Muscle layer of duodenum (tissue), 2 donors: ENCODE measurements around the gene MPP2.

Experiments
- H3K27ac ChIP-seq: one replicate; pipeline ENCODE4 v1.7.0; 2013; ENCODE audit warnings: mild to moderate bottlenecking, low read length
- H3K27me3 ChIP-seq: one replicate; pipeline ENCODE4 v1.7.0; 2013; ENCODE audit warnings: low read depth, mild to moderate bottlenecking, control low read depth, low read length
- H3K36me3 ChIP-seq, 2 donors: one replicate each; pipeline ENCODE4 v1.7.0; 2013; ENCODE audit warnings: low read length in 2 of 2, control low read depth in 1 of 2, mild to moderate bottlenecking in 1 of 2; ENCODE audit not compliant: insufficient read depth in 2 of 2, control insufficient read depth in 1 of 2
- H3K4me1 ChIP-seq, 2 donors: one replicate each; pipeline ENCODE4 v1.7.0; 2013; ENCODE audit warnings: low read length in 2 of 2, mild to moderate bottlenecking in 2 of 2, control low read depth in 1 of 2, moderate library complexity in 1 of 2; ENCODE audit not compliant: insufficient read depth in 2 of 2, control insufficient read depth in 1 of 2
- H3K4me3 ChIP-seq, 2 donors: one replicate each; pipeline ENCODE4 v1.7.0; 2013; ENCODE audit warnings: low read length in 2 of 2, low read depth in 1 of 2, mild to moderate bottlenecking in 1 of 2
- H3K9me3 ChIP-seq, 2 donors: one replicate each; pipeline ENCODE4 v1.7.0; 2013; ENCODE audit warnings: low read length in 2 of 2, control low read depth in 1 of 2, mild to moderate bottlenecking in 1 of 2; ENCODE audit not compliant: control insufficient read depth in 1 of 2
- donor health status: healthy.

The MPP2 gene

DNA sequence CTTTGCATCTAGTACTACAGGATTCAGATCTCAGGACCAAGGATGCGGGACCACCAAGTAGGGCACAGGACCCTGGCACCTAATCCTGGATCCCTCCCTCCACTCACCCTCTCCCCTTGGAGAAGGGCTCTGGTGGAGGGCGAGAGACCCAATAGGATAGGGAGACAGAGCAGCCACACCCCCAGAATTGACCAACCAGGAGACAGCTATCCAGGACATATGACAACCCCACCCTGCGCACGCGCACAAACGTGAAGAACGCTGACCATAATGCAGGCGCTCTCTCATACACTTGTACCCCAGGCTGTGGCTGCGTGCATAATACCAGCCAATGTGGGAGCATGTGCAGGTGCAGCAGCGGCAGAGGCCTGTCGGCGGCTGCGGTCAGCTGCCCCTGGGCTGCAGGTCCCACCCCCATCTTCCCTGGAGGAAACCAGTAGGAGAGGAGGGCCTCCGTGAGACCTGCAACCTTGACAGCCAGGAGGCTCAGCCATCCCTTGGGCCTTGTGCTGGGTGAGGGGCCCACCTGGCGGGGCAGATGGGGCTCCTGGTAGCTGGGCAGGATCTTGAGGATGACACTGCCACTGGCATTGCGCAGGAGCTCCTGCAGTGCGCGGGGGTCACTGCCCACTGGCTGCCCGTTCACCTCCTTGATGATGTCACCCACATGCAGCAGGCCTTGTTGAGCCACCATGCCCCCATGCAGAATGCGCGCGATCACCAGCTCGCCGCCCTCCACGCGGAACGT is 25.4 kb downstream of the MPP2 start:
- H3K27me3 ChIP-seq, result no peaks in the 10 kb centered on the region
- peaks cover 0 to 27% of the 10 kb centered on the region in 2 donors for H3K36me3 ChIP-seq
- H3K27ac ChIP-seq, result no peak overlapping the region
- H3K4me3 ChIP-seq, result no peak overlapping the region
- peaks cover 0 to 4% of the 10 kb centered on the region in 2 donors for H3K4me1 ChIP-seq
- H3K9me3 ChIP-seq, result no peaks in the 10 kb centered on the region

DNA sequence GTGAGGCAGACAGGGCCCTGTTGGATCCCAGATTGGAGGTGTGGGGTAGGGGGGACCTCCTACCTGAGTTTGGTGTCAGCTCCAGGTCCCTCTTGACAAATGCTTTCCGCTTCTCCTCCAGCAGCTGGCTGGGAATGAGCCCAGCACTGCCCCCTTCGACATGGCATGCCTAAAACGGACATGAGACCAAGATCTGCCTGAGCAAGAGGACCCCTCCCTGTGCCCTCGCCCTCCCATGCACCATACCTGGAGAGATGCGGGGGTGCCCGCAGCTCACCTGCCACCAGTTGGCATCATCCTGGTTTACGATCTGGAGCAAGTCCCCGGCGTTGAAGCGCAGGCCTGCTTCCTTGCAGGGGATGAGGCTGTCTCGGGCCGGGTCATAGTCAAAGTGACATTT is 26.2 kb downstream of the MPP2 start:
- Histone ChIP-seq H3K9me3 (no peaks in the 10 kb centered on the region), H3K4me3 (no peak overlapping the region), H3K27ac (no peak overlapping the region), H3K36me3 (peaks cover 0 to 27% of the 10 kb centered on the region in 2 donors), H3K27me3 (no peaks in the 10 kb centered on the region), H3K4me1 (peaks cover 0 to 4% of the 10 kb centered on the region in 2 donors)

DNA sequence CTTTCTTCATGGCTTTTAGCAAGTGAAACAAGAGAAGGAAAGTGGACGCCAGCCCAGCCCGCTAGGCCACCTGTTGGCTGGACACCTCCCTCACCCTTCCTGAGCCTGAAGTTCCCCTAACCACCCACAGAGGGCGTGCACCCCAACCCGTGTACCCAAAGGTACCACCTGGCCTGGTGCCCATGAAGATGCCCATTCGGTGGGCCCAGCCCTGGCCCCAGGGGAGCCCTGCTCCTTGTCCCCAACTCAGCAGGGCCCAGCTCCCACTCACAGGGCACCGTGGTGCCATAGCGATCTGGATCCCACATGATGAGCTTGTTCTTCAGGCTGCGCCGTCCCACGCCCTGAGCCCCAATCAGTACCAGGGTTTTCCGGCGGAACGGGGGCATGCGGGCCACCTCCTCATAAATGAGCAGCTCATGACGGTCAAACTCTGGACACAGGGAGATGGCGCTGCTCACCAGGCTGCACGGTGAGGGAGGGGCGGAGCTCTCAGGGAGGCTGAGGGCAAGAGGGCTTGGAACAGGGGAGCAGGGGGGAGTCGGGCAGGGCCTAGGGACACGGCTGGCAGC is 26.8 kb downstream of the MPP2 start:
- H3K27ac ChIP-seq, result no peak overlapping the region

DNA sequence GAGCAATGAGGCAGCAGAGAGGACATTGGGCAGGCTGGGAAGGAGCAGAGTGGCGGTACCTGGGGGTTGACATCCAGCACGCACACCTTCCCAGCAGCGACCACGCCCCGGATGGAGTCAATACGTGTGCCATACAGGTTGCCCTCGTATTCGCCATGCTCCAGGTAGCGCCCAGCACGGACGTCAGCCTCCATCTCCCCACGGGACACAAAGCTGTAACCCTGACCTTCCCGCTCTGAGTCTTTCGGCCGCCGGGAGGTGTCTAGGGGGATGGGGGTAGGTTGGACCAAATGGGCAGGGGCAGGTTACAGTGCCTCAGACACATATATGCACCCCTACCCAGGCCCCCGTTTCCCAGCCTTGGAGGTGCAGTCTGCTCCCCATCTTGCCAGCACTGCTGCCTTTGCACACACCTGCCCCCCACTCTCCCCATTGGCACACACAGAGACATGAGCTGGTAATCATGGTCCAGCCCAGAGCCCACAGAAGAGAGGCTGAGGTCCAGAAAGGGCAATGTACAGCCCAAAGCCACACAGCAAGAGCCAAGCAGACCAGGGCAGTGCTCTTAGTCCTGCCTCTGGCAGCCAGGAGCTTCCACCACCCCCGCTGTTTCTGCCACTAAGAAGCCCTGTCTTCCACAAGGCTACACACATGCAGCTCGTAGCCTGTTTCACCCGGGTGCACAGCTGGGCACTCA is 27.5 kb downstream of the MPP2 start:
- Histone ChIP-seq H3K36me3 (peaks cover 0 to 27% of the 10 kb centered on the region in 2 donors), H3K27ac (no peak overlapping the region), H3K27me3 (no peaks in the 10 kb centered on the region), H3K9me3 (no peaks in the 10 kb centered on the region), H3K4me3 (no peak overlapping the region), H3K4me1 (peaks cover 0 to 4% of the 10 kb centered on the region in 2 donors)

More for the DNA sequence above, 26.8 kb downstream of the MPP2 start:
- H3K27me3 ChIP-seq, result no peaks in the 10 kb centered on the region
- peaks cover 0 to 4% of the 10 kb centered on the region in 2 donors for H3K4me1 ChIP-seq
- H3K4me3 ChIP-seq, result no peak overlapping the region
- peaks cover 0 to 27% of the 10 kb centered on the region in 2 donors for H3K36me3 ChIP-seq
- no peaks in the 10 kb centered on the region for H3K9me3 ChIP-seq

DNA sequence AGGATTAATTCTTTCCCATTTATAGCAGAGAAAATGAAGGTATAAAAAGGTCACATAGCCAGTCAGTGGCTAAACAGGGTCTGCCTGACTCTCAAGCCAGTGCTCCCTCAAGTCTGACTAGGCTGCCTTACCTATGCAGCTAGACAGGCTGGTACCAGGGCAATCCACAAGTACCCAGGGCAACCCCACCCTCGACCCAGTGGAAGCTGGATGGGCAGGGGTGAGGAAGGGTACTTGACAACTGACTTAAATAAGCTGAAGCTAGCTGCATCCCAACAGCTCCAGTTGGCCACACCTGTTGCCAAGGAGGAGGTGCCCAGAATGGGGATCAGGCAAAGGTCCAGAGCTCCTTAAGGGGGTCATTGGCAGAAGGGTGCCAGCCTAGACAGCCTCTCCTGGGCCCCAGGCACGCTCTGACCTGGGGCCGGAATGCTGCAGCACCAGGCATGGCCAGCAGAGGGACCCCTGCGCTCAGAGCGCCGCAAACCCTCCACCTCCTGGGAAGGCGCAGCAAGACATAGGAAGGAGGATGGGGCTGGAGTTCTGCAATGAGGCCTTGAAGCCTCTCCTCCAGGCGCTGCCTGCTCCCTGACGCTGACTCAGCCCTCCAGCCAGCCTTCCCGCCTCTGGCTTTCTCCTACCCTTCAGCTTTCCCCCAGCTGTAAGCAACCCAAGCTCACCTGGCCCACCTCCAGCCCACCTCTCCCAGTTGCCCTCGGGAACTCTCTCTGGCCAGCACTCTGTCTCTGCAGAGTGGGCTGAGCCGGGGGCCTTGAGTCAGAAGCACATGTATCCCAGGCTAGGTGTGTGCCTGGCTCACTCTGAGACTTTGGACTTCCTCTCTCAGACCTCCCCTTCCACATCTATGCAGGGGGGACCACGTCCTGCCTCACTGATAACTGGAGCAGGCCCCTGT is 28.8 kb downstream of the MPP2 start:
- Histone ChIP-seq H3K9me3 (no peaks in the 10 kb centered on the region), H3K4me1 (peaks cover 0 to 4% of the 10 kb centered on the region in 2 donors), H3K36me3 (peaks cover 0 to 25% of the 10 kb centered on the region in 2 donors), H3K27ac (no peak overlapping the region), H3K4me3 (no peak overlapping the region), H3K27me3 (no peaks in the 10 kb centered on the region)

DNA sequence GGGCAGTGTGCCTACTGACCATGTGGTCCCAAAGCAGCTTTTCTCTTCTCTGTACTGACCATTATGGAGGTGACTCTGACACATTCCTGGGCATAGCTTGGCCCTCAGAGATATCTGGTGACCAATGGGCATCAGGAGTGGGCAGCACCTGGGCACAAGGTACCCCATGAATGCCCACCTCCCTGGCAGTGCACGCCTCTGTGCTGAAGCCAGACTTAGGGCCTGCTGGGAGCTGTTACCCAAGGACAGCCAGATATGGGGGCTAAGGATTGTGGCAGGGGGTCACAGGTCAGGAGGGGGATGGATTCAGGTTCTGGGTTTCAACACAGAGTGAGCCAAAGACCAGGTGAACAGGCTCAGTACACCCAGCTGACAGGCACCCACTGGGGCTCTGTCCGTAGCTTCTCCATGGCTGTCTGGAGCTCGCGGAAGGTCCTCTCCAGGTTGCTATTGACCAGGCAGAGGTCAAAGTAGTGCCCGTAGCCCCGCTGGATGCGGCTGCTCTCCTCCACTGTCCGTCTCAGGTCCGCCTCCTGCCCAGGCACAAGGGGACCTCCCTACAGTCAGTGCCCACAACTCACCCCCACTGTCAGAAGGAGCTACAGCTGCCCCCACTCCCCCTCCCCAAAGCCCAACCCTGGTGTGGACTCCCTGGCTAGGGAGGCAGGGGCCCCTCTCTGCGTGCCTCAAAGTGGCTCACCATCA is 29.7 kb downstream of the MPP2 start:
- Histone ChIP-seq H3K27ac (no peak overlapping the region), H3K4me3 (no peak overlapping the region), H3K27me3 (no peaks in the 10 kb centered on the region), H3K9me3 (no peaks in the 10 kb centered on the region), H3K36me3 (peaks cover 0 to 24% of the 10 kb centered on the region in 2 donors), H3K4me1 (peaks cover 0 to 4% of the 10 kb centered on the region in 2 donors)

DNA sequence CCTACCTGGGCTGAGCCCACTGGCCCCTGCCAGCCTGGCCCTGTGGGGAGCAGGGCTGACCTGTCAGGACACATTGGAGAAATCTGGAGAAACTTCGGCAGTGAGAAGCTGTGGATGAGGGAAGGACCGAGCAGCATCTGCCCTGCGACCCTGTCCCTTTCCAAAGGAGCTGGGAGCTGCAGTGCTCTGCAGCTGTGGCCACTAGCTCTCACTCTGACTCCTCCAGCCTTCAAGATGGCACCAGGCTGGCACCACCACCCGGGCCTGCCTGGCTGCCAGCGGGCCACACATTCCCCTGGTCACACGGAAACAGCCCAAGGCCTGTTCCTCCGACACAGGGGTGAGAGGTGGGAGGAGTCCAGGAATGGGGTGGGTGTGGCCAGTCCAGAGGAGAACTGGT is 30.3 kb downstream of the MPP2 start:
- Histone ChIP-seq H3K4me1 (peaks cover 0 to 4% of the 10 kb centered on the region in 2 donors), H3K27me3 (no peaks in the 10 kb centered on the region), H3K27ac (no peak overlapping the region), H3K4me3 (no peak overlapping the region), H3K9me3 (no peaks in the 10 kb centered on the region), H3K36me3 (peaks cover 0 to 20% of the 10 kb centered on the region in 2 donors)

DNA sequence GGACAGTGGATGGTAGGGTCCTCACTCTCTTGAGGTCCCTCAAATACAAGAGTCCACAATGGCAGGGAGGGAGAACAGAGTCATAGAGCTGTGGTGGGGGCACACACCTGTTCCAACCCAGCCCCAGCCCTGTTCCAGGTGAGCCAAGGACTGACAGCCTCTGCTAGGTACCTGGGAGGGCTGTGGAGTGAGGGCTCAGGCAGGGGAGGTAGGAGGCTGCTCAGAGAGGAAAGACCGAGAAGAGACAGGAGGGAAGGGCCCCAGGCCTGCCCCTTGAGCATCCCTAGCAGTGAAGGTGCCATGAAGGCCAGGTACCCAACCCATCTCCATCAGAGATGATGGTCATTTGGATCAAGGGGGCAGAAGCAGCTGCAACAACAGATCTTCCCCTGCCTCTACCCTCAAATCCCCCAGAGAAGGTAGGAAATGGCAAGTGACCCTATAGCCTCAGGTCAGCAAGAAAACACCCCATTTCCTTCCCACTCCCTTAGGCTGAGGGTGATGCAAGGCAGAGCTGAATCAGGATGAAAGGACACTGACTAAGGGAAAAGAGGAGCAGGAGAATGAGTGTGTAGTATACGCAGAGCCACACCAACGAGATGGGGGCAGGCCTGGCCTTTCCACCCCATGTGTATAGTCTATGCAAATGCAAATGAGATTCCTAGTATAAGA is 31.7 kb downstream of the MPP2 start:
- H3K4me1 ChIP-seq, result peaks cover 0 to 4% of the 10 kb centered on the region in 2 donors
- H3K9me3 ChIP-seq, result no peaks in the 10 kb centered on the region

DNA sequence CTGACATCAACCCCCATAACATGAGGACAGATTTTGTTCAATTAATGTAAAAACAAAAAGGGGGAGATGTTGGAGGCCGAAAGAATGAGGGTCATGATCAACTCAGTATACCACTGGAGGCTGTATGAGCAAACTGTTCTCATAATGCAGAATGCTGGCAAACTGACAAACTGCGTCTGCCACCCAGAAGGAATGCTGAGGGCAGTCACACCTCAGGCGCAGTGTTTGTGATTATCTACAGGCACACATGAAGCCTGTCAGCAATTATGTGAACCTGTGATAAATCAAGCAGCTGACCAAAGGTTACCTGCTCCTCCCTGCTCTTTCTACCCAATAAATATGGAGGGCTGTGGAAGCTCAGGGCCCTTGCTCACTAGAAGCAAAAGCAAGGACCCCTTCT is 33.0 kb downstream of the MPP2 start:
- Histone ChIP-seq H3K27me3 (no peaks in the 10 kb centered on the region), H3K9me3 (no peaks in the 10 kb centered on the region), H3K4me3 (no peak overlapping the region), H3K4me1 (peaks cover 0 to 4% of the 10 kb centered on the region in 2 donors), H3K27ac (peak overlapping the region; percentile 39), H3K36me3 (no peaks in the 10 kb centered on the region)

More for the DNA sequence above, 31.7 kb downstream of the MPP2 start:
- Histone ChIP-seq H3K4me3 (no peak overlapping the region), H3K36me3 (peaks cover 0 to 6% of the 10 kb centered on the region in 2 donors), H3K27me3 (no peaks in the 10 kb centered on the region), H3K27ac (no peak overlapping the region)

DNA sequence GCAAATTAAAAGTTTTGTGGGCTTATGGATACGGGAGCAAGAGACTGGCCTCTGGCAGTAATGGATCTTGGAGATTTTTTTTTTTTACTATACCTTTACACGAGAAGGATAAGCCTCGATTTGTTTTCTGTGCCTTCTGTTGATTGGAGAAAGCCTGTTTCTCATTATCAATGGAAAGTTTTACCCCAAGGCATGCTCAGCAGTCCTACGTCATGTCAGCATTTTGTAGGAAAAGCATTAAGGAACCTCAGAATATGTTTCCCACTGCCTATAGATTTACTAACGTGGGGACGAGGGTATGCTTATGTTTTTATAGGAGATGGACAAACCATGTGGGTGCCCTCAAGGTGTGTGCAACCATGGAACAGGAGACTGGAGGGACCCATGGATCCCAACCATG is 33.5 kb downstream of the MPP2 start:
- no peak overlapping the region for H3K4me3 ChIP-seq
- H3K36me3 ChIP-seq, result no peaks in the 10 kb centered on the region
- H3K4me1 ChIP-seq, result peaks cover 0 to 3% of the 10 kb centered on the region in 2 donors
- no peaks in the 10 kb centered on the region for H3K27me3 ChIP-seq
- no peaks in the 10 kb centered on the region for H3K9me3 ChIP-seq
- H3K27ac ChIP-seq, result peak overlapping the region; percentile 23
